Spleen (tissue), 11 donors: ENCODE measurements around the gene ECT2L. TPM values are rescaled to one million over a fixed set of nuclear protein-coding genes. Genes with fewer than 3 reads are reported as not detected.

Source experiments
- DNase-seq: peaks from one replicate; pipeline ENCODE4 v3.0.0-alpha.2; 2020
- H3K27ac ChIP-seq, 8 donors: fragments of 200-600 bp; sonication (generic) in 7 of 8; 1 replicate in 4 of 8; 2 replicates in 4 of 8; pipeline versions ENCODE4 v1.5.0 to v1.8.0; 2016 to 2021; ENCODE audit warnings: inconsistent platforms in 4 of 8, mild to moderate bottlenecking in 4 of 8, moderate library complexity in 1 of 8
- H3K27me3 ChIP-seq, 7 donors: fragments of 200-600 bp; sonication (generic) in 6 of 7; replicated peaks in 1 of 7; 1 replicate in 4 of 7; 2 replicates in 3 of 7; pipeline versions ENCODE4 v1.5.0 to v1.8.0; 2016 to 2021; ENCODE audit warnings: inconsistent platforms in 3 of 7, mild to moderate bottlenecking in 1 of 7
- H3K36me3 ChIP-seq, 6 donors: fragments of 200-600 bp; sonication (generic) in 5 of 6; 1 replicate in 4 of 6; 2 replicates in 2 of 6; pipeline versions ENCODE4 v1.5.0 to v1.8.0; 2016 to 2021; ENCODE audit warnings: inconsistent platforms in 2 of 6
- H3K4me1 ChIP-seq, 6 donors: fragments of 200-600 bp; sonication (generic) in 5 of 6; 1 replicate in 3 of 6; 2 replicates in 3 of 6; pipeline versions ENCODE4 v1.5.0 to v1.8.0; 2016 to 2021; ENCODE audit warnings: inconsistent platforms in 3 of 6
- H3K4me3 ChIP-seq, 8 donors: fragments of 200-600 bp; sonication (generic) in 7 of 8; 1 replicate in 4 of 8; 2 replicates in 4 of 8; pipeline versions ENCODE4 v1.5.0 to v1.8.0; 2016 to 2021; ENCODE audit warnings: inconsistent platforms in 4 of 8, mild to moderate bottlenecking in 4 of 8, moderate library complexity in 2 of 8
- H3K9me3 ChIP-seq, 8 donors: fragments of 200-600 bp; sonication (generic) in 7 of 8; 1 replicate in 4 of 8; 2 replicates in 4 of 8; pipeline versions ENCODE4 v1.5.0 to v1.8.0; 2016 to 2021; ENCODE audit warnings: inconsistent platforms in 4 of 8
- CTCF ChIP-seq, 11 experiments: fragments of 200-600 bp in 7 of 11; fragments of 450-650 bp in 4 of 11; sonication (generic) in 4 of 11; IDR thresholded peaks in 8 of 11; conservative IDR thresholded peaks in 3 of 11; 1 replicate in 7 of 11; 2 replicates in 4 of 11; pipeline versions ENCODE4 v1.4.0 to v1.8.0; 2016 to 2021; ENCODE audit warnings: antibody characterized with exemption in 11 of 11, inconsistent platforms in 4 of 11, mild to moderate bottlenecking in 1 of 11
- POLR2A ChIP-seq, 3 donors: fragments of 450-650 bp; IDR thresholded peaks; one replicate each; pipeline ENCODE4 v1.5.1; 2017; ENCODE audit warnings: antibody characterized with exemption in 3 of 3, mild to moderate bottlenecking in 1 of 3
- POLR2AphosphoS5 ChIP-seq, 3 donors: sonication (generic); formaldehyde crosslinking; IDR thresholded peaks; one replicate each; pipeline ENCODE4 v1.5.1; 2017; ENCODE audit warnings: antibody characterized with exemption in 3 of 3
- WGBS, 5 donors: extraction: QIAGEN DNeasy Blood & Tissue Kit in 3 of 5; methylation state at CpG; one replicate each; pipeline versions ENCODE4 v1.1.5 to v1.1.7; 2013 to 2018; 5-methylcytosine and 5-hydroxymethylcytosine counted together
- intact Hi-C: fragments of 100-400 bp; cut with DNase I; formaldehyde crosslinking; loops from one replicate; pipeline ENCODE4 v1.15.0; 2023; ENCODE audit warnings: low total_unique reads
- polyA plus RNA-seq, 3 donors: library from polyadenylated mRNA; stranded (reverse); fragments of 200-250 nt; gene quantifications; one replicate each; pipeline ENCODE4 v1.2.1, GENCODE V29; 2013
- total RNA-seq, 7 donors: library from RNA; depleted of rRNA in 3 of 7; stranded (reverse); fragments of >200 nt in 3 of 7; fragmentation: NEBNext Ultra II Directional in 4 of 7; extraction: Animal tissue kit (Norgen Biotek cat#: 25700) in 4 of 7; gene quantifications; one replicate each; pipeline versions ENCODE4 v1.1.0 to v1.2.1, GENCODE V29; 2016 to 2021
- donor health status: healthy with polysubstance abuse.
- donor health status: DM: no; HTN: no; CAD: no; lungs with moderate emphysema.
- donor health status: DM: no; HTN: no; CAD: no.
- donor health status: Bipolar disorder and iron deficiency.
- donor health status: healthy.
- donor health status: DM: no; HTN: no; CAD: no.
- donor health status: DM: yes; HTN: yes; CAD: no.

Gene ECT2L
- total and polyA plus RNA-seq, 10 donors: 0.12 to 0.17 (median 0.13) TPM; not detected in 7

GRCh38 chr6:138943089-138943625, 147.3 kb downstream of the ECT2L start:
- no peak for DNase-seq
- TF ChIP-seq CTCF (IDR thresholded peaks at IDR 0.05 in 8 of 11, conservative IDR thresholded peaks at IDR 0.05 in 3 of 11) (no peak), POLR2A (IDR thresholded peaks at IDR 0.05) (no peak), POLR2AphosphoS5 (IDR thresholded peaks at IDR 0.05) (no peak)
- Histone ChIP-seq H3K36me3 (peaks cover 0 to 81% (median 33%) of the 10 kb centered on the region in 6 donors), H3K27me3 (no peaks in the 10 kb centered on the region), H3K27ac (no peak overlapping the region), H3K9me3 (no peaks in the 10 kb centered on the region), H3K4me3 (no peak overlapping the region), H3K4me1 (peaks cover 0 to 28% (median 0%) of the 10 kb centered on the region in 6 donors)
- 95 to 100% (median 98%) methylated on average over 2 of the region's 2 CpGs for WGBS, 5 donors
- intact Hi-C loops: no loop called here

DNA sequence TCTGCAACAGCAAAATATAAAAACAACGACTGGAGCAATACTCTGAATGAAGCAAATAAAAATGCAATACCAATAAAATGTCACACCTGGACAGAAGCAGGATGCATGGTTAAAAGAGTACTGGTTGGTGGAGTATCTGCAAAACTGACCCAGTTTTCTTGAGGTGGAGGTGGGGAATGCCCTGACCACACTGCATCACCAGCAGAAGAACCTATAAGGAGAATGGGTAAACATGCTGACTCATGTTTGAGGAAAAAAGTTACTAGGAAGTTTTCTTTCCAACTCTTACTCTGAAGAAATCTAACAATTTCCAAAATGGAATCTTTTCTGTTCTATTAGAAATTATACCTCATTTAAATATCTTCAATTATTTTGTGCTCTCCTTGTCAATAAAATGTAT, 148.5 kb downstream of the ECT2L start:
- TF ChIP-seq POLR2AphosphoS5 (IDR thresholded peaks at IDR 0.05) (no peak), POLR2A (IDR thresholded peaks at IDR 0.05) (no peak), CTCF (IDR thresholded peaks at IDR 0.05 in 8 of 11, conservative IDR thresholded peaks at IDR 0.05 in 3 of 11) (no peak)
- no peaks in the 10 kb centered on the region for H3K9me3 ChIP-seq
- H3K4me1 ChIP-seq: peaks cover 0 to 40% (median 2%) of the 10 kb centered on the region in 6 donors
- H3K4me3 ChIP-seq: no peak overlapping the region
- H3K27ac ChIP-seq: no peak overlapping the region
- no peak for DNase-seq
- peaks cover 0 to 68% (median 31%) of the 10 kb centered on the region in 6 donors for H3K36me3 ChIP-seq
- WGBS, 5 donors: 74 to 91% (median 85%) methylated on average over 1 of the region's 1 CpG
- intact Hi-C loops: no loop called here
- H3K27me3 ChIP-seq: no peaks in the 10 kb centered on the region

DNA sequence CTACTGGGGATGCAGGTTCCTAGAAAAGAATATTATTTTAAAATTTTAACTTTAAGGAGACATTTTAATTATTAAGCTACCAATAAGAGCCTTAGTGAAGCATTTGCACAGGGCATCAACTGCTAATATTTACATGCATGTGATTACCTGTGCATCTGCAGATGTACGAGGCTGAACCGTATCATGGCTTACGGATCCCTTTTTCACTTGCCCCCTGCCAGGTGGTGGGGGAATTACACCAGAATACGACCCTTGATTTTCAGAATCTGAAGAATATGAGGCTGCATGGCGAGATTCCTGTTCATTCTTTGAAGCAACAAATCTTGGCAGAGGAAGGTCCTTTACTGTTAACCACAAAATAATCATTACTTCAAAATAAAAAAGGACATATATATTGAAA, 149.5 kb downstream of the ECT2L start:
- H3K27me3 ChIP-seq: no peaks in the 10 kb centered on the region
- WGBS, 5 donors: 92 to 94% (median 94%) methylated on average over 5 of the region's 5 CpGs
- no peak overlapping the region for H3K27ac ChIP-seq
- H3K36me3 ChIP-seq: peaks cover 0 to 59% (median 29%) of the 10 kb centered on the region in 6 donors
- no peak overlapping the region for H3K4me3 ChIP-seq
- TF ChIP-seq POLR2AphosphoS5 (IDR thresholded peaks at IDR 0.05): no peak
- TF ChIP-seq CTCF (IDR thresholded peaks at IDR 0.05 in 8 of 11, conservative IDR thresholded peaks at IDR 0.05 in 3 of 11): no peak
- no peak for TF ChIP-seq POLR2A (IDR thresholded peaks at IDR 0.05)
- DNase-seq: no peak
- H3K9me3 ChIP-seq: no peaks in the 10 kb centered on the region
- H3K4me1 ChIP-seq: peaks cover 0 to 47% (median 2%) of the 10 kb centered on the region in 6 donors
- intact Hi-C loops: no loop called here

- Histone ChIP-seq H3K4me3 (no peak overlapping the region), H3K36me3 (peaks cover 0 to 32% (median 16%) of the 10 kb centered on the region in 6 donors), H3K27me3 (no peaks in the 10 kb centered on the region), H3K4me1 (peaks cover 0 to 53% (median 2%) of the 10 kb centered on the region in 6 donors), H3K27ac (no peak overlapping the region), H3K9me3 (no peaks in the 10 kb centered on the region)
- no peak for TF ChIP-seq CTCF (IDR thresholded peaks at IDR 0.05 in 8 of 11, conservative IDR thresholded peaks at IDR 0.05 in 3 of 11)
- TF ChIP-seq POLR2A (IDR thresholded peaks at IDR 0.05): no peak
- TF ChIP-seq POLR2AphosphoS5 (IDR thresholded peaks at IDR 0.05): no peak
- 80 to 91% (median 84%) methylated on average over 2 of the region's 2 CpGs for WGBS, 5 donors
- no peak for DNase-seq
- intact Hi-C loops: no loop called here
Observed at GRCh38 chr6:138948004-138948403, 152.1 kb downstream of the ECT2L start.
